Measurements from ENCODE around the gene ITGB8. TPM values are rescaled to one million over a fixed set of nuclear protein-coding genes. Genes with fewer than 3 reads are reported as not detected.

ITGB8 gene
- total and polyA plus RNA-seq, 9 of the 15 experiments (the other 6 are each of a cell fraction or from before 2014, with no cell fraction given): under 0.01 to 0.03 (median 0.02) TPM; not detected in 6

GRCh38 chr7:20320786-20321185 is 9.9 kb upstream of the ITGB8 start (continued):
- TF ChIP-seq ZBTB49 (CRISPR knock-in tag; IDR thresholded peaks at IDR 0.05; ENCODE audit: borderline replicate concordance) (no peak), SFPQ (IDR thresholded peaks at IDR 0.05; ENCODE audit: low read depth, low read length) (no peak), FOSL1 (tag; conservative IDR thresholded peaks at IDR 0.05) (no peak)

GRCh38 chr7:20323595-20323994 is 7.1 kb upstream of the ITGB8 start:
- CTCF ChIA-PET (ENCODE audit: low intra/inter-chr PET ratio): no interaction called here
- Histone ChIP-seq H3K9ac (ENCODE audit: insufficient read depth in 1 of 2, low read depth in 2 of 2, low read length in 2 of 2) (no peak overlapping the region), H3K36me3 (ENCODE audit: control insufficient read depth, insufficient read depth, low read length) (no peaks in the 10 kb centered on the region), H3K79me2 (ENCODE audit: control insufficient read depth, insufficient read depth, low read length) (no peaks in the 10 kb centered on the region), H3K9me1 (ENCODE audit: control insufficient read depth, insufficient read depth, low read length) (no peaks in the 10 kb centered on the region), H2AFZ (ENCODE audit: low read depth, low read length) (no peak overlapping the region), H3K4me3 (no peak overlapping the region), H3K4me2 (ENCODE audit: insufficient read depth, low read length) (no peak overlapping the region), H3K9me3 (replicated peaks; ENCODE audit: control insufficient read depth, insufficient read depth, low read depth, low read length) (no peaks in the 10 kb centered on the region), H3K27ac (ENCODE audit: extremely low read depth, low read depth, low read length) (no peak overlapping the region), H3K4me1 (replicated peaks in 1 of 2; ENCODE audit: control insufficient read depth in 2 of 2, insufficient read depth in 2 of 2, low read length in 2 of 2) (no peaks in the 10 kb centered on the region; a peak in 1 of 5 replicates), H3K27me3 (ENCODE audit: control insufficient read depth in 2 of 2, insufficient read depth in 2 of 2, low read length in 2 of 2) (no peaks in the 10 kb centered on the region), H4K20me1 (replicated peaks; ENCODE audit: control insufficient read depth, insufficient read depth, low read length) (no peaks in the 10 kb centered on the region)
- DNase-seq (ENCODE audit: extremely low read depth in 1 of 4, low spot score in 3 of 4) (no peak), ATAC-seq (no peak), FAIRE-seq (peak; percentile 19)
- POLR2A ChIA-PET: no interaction called here
- intact Hi-C loops (cut with micrococcal nuclease) (no loop called here), in situ Hi-C loops (cut with MboI) (no loop called here)
- 49% methylated on average over 2 of the region's 2 CpGs for WGBS (ENCODE audit: insufficient coverage, low coverage, missing lambda C conversion rate)
- TF ChIP-seq ZNF518B (CRISPR knock-in tag; IDR thresholded peaks at IDR 0.05): no peak
- TF ChIP-seq NR4A1 (CRISPR knock-in tag; IDR thresholded peaks at IDR 0.05): no peak
- no peak for TF ChIP-seq NR4A1 (tag; IDR thresholded peaks at IDR 0.05)
- no peak for TF ChIP-seq EGR1 (conservative IDR thresholded peaks at IDR 0.05)
- no peak for TF ChIP-seq ESRRA (IDR thresholded peaks at IDR 0.05; ENCODE audit: borderline replicate concordance, low read depth)
- no peak for TF ChIP-seq SMARCB1 (IDR thresholded peaks at IDR 0.05; ENCODE audit: insufficient read length, low read depth)
- no peak for TF ChIP-seq ZKSCAN8 (CRISPR knock-in tag; IDR thresholded peaks at IDR 0.05)
- no peak for TF ChIP-seq MBD2 (IDR thresholded peaks at IDR 0.05; ENCODE audit: borderline replicate concordance, low read depth)
- BruUV-seq (replicated peaks): no TSS peak
